ENCODE data around the gene TANC1.

Gene TANC1

GRCh38 chr2:159147690-159148089, 179.2 kb downstream of the TANC1 start:
- no peak for FAIRE-seq

DNA sequence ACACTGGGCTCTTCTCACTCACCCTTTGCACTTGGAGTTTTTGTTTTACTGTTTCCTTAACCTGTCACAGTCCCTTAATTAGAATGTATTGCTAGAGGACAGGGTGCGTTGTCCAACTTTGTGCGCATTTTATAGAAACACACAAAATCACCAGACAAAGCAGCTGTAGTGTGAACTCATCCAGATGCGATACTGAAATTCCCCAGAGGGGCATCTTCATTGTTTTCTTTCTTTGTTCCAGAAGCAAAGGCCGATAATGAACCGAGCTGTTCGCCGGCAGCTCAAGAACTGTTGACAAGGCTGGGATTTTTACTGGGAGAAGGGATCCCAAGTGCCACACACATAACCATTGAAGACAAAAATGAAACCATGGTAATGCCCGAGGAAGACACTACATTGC, 180.5 kb downstream of the TANC1 start:
- no peak for FAIRE-seq

- no peak for FAIRE-seq
Observed at GRCh38 chr2:159149747-159150146, 181.3 kb downstream of the TANC1 start.

DNA sequence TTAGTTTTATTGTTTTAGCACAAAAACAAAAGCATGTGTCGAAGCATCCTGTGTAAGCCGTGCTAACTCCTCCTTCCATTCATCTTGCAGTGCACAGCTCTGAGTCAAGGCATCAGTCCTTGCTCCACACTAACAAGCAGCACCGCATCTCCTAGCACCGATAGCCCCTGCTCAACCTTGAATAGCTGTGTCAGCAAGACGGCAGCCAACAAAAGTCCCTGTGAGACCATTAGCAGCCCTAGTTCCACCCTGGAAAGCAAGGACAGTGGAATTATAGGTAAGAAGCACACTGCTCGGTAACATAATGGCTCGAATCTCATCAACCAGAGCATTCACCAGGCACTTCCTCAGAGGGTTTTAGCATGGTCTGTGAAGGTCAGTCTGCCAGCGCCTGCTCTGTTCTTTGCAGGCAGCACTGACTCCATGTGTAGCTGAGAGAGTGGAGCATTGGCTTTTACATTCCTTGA, 181.9 kb downstream of the TANC1 start:
- no peak for FAIRE-seq

- FAIRE-seq, result no peak
Observed at GRCh38 chr2:159151198-159152127, 183.0 kb downstream of the TANC1 start.

DNA sequence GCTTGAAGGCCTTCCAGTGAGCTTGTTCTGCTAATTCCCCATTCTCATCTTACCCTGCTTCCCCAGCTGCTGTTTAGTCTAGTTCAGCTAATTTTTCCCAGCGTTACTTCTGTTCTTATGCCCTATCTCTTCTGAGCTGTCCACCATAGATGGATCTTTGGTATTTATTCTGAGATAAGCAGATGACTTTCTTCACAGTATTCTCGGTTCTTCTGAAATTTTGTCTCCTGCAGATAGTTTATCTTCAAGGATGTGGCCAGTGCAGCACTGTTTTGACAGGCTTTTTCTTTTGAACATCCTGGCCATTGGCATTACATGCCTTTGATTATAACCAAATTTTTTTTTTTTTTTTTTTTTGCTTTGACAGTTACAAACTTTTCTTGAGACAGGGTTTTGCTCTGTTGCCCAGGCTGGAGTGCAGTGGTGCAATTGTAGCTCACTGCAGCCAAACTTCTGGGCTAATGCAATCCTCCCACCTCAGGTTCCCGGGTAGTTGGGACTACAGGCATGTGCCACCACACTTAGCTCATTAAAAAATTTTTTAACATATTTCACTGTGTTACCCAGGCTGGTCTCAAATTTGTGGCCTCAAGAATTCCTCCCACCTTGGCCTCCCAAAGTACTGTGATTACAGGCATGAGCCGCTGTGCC, 183.8 kb downstream of the TANC1 start:
- FAIRE-seq, result no peak

DNA sequence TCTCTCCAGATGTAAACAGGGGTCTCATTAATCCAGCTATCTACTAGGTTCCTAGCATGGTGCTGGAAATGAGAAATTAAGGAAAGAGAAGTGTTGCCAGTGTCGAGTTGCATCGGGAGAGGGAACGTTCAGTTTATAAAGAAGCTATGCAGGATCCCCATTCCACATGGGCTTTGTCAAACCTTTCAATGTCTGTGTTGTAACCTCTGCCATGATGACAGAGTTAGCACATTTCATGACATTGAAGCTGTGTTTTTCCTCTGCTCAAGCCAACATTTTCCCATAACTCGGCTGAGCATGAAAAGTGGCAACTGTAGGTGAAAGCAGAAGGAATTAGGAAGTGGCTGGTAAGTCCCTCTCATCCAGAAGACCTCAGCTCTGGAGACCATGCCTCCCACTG, 184.6 kb downstream of the TANC1 start:
- FAIRE-seq, result no peak

DNA sequence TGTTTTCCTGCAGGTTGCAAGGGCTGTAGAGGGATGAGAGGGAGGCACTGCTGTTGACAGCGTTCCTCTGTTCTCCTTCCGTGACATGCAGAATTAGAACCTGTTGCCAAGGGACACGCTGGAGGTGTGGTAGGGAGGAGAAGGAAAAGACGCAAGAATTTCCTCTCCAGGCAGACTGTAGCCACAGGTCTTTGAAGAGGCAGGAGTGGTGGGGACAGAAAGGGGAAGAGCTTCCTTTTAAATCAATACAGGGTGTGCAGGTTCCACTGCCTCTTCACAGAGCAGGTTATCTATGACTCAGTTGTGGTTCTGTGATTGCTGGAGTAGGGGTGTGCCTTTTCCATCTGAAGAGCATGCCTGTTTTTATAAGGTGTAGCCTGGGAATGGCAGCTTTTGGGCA, 185.0 kb downstream of the TANC1 start:
- no peak for FAIRE-seq

DNA sequence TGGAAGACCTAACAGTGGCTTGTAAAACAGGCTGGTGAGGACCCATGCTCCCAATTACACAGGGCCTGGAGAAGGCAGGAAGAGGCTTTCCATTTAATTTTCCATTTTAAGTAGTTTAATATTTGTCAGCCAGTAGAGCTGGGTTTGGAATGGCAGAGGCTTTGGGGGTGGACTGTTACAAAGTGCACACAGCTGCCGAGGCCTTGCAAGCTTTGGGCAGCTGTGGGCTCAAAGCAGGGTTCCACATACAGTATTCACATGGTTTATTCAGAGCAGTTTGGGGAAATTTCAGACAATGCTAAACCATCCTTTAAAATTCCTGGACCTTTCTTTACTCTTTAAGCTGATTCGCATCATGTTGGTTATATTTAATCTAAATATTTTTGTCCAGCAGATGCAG, 185.5 kb downstream of the TANC1 start:
- FAIRE-seq, result no peak

DNA sequence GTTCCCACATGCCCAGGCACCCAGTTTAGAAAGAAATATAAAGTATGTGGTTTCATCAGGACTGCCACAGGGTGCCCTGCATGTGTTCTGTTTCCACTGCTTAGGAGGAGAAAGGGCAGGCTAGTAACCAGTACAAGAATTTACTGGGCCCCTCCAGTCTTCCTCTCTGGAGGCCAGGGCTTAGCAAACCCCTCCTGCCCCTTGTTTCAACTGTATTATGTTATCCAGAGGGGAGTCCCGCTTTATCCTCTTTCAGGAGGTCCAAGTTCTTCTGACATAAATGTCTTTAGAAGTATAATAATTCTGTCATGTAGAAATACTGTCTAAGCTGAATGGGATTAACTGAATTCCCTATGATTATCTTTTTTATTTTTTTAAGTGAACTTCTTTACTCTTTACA, 185.9 kb downstream of the TANC1 start:
- no peak for FAIRE-seq

GRCh38 chr2:159155320-159155719, 186.9 kb downstream of the TANC1 start:
- FAIRE-seq, result no peak

DNA sequence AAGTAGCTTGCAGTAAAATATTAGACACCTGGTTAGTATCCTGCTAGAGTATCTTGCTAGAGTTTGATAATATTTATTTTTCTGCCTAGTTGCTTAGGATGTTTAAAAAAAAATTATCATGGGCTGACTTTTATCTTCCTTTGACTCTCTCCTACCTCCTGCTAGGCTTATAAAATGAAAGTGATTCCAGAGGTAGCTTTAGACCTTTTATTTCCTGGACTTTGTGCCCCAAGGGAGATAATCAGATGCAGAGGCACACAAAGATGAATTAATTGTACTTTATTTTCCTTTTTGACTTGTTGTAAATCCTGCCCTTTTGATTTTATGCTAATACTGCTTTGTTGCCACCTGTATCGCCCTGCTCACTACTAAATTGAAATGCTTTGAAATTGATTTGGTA, 187.4 kb downstream of the TANC1 start:
- no peak for FAIRE-seq

DNA sequence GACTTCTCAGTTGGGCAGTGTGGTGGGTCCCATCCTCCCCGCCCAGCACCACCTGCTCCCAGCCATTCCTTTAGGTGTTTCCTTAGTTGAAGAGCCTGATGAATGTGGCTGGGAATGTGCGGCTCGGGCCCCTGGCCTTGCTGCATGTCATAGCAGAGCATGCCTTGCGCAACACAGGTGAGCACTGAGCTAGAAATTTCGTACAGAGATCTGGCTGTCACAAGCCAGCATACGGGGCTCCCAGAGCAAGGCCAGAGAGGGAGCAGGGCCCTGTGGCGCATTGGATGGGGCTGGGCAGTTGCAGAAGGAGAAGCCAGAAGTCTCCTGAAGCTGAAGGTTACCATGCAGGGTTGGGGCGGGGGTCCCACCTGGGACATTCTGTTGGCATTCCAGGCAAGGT, 188.4 kb downstream of the TANC1 start:
- no peak for FAIRE-seq

GRCh38 chr2:159157361-159158209, 189.1 kb downstream of the TANC1 start:
- no peak for FAIRE-seq

- FAIRE-seq, result no peak
Observed at GRCh38 chr2:159160412-159160811, 192.0 kb downstream of the TANC1 start.

GRCh38 chr2:159160954-159161353, 192.5 kb downstream of the TANC1 start:
- no peak for FAIRE-seq

GRCh38 chr2:159163930-159164329, 195.5 kb downstream of the TANC1 start:
- no peak for FAIRE-seq

DNA sequence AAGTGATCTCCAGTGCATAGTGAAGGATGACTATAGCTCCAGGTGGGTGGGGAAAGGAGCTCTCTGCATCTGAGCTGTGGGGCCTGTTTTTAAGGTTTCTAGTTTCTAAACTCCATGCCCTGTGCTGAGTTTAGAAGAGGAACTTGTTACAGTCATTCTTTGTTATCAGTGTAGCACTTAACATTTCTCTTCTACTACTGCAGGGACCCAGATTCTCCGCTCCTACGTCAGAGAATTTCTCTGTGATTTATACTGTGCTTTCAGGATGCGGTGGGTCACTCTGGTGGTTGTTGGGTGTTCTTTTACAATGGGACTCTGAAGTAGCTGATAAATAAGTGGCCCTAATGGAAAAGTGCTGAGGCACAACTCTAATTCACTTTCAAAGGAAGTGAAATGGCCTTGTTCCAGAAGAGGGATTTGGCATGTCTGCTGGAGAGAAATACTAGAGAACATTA, 196.0 kb downstream of the TANC1 start:
- FAIRE-seq, result no peak

GRCh38 chr2:159165048-159165447, 196.6 kb downstream of the TANC1 start:
- no peak for FAIRE-seq

- no peak for FAIRE-seq
Observed at GRCh38 chr2:159168707-159169106, 200.3 kb downstream of the TANC1 start.

DNA sequence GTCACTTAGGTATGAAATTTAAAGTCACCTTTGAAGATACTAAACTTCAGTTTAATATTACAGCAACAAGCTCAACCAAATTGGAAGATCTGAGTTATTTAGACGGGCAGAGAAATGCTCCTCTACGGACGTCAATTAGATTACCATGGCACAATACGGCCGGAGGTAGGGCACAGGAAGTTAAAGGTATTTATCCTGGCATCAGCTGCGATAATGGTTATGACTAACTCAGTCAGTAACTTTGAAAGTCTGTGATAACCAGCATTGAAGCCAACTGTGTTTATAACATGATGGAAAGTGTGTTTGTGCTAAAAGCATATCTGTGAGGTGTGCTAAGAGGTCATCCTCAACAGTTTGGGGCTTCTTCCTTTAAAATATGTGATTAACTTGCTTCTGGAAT, 200.7 kb downstream of the TANC1 start:
- FAIRE-seq, result no peak

GRCh38 chr2:159172403-159172802, 204.0 kb downstream of the TANC1 start:
- FAIRE-seq, result no peak

- FAIRE-seq, result no peak
Observed at GRCh38 chr2:159174759-159175158, 206.3 kb downstream of the TANC1 start.

Data from colon (tissue), 2 donors.